Measurements from ENCODE around the gene UBL7.

Gene UBL7

DNA sequence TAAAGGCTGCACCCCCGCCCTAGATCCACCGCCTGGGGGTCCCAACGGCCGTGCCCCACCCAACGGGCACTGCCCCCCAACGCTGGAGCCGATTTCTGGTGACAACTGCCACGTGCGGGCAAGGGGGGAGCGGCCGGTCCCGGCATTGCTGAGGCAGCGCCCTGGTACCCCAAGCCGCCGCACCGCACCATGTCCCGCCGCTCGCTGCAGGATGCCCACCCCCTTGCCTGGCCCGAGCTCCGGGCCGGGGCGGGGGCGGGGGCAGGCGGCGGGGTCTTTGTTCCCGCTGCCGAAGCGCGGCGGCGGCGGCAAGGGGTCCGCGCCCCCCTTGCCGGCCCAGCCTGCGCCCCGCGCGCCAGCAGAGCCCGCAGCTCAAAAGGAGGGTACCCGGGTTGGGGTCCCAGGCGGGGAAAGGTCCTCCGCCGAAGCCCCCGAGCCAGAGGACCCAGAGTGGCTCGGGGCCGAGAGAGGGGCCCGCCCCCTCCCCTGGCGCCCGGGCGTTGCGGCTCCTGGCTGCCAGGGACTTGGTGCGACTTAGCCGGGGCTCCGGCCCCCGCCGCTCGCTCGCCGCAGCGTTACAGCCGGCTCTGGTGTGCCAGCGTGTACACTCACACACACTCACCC, 27.9 kb downstream of the UBL7 start:
- H3K4me2 ChIP-seq (ENCODE audit: low read length) = peak overlapping the region; percentile 95

GRCh38 chr15:74432271-74432967, 28.5 kb downstream of the UBL7 start:
- peaks cover 77% of the 10 kb centered on the region for H3K4me1 ChIP-seq (ENCODE audit: low read length)
- peak overlapping the region; percentile 95 for H3K4me2 ChIP-seq (ENCODE audit: low read length)
- peak overlapping the region; percentile 99 for H3K9ac ChIP-seq (ENCODE audit: low read length)
- H3K9me3 ChIP-seq (ENCODE audit: insufficient read depth, low read length) = no peaks in the 10 kb centered on the region
- H2AFZ ChIP-seq (ENCODE audit: low read depth, low read length) = no peak overlapping the region
- H3K4me3 ChIP-seq (ENCODE audit: low read length) = peak overlapping the region; percentile 95
- H4K20me1 ChIP-seq (ENCODE audit: insufficient read depth, low read length) = peaks cover 55% of the 10 kb centered on the region
- H3K27ac ChIP-seq (ENCODE audit: low read length) = peak overlapping the region; percentile 85
- peaks cover 89% of the 10 kb centered on the region for H3K79me2 ChIP-seq (ENCODE audit: low read length)
- TF ChIP-seq EZH2phosphoT487 (IDR thresholded peaks at IDR 0.05; ENCODE audit: low read depth) = no peak
- TF ChIP-seq, protein P1, sequence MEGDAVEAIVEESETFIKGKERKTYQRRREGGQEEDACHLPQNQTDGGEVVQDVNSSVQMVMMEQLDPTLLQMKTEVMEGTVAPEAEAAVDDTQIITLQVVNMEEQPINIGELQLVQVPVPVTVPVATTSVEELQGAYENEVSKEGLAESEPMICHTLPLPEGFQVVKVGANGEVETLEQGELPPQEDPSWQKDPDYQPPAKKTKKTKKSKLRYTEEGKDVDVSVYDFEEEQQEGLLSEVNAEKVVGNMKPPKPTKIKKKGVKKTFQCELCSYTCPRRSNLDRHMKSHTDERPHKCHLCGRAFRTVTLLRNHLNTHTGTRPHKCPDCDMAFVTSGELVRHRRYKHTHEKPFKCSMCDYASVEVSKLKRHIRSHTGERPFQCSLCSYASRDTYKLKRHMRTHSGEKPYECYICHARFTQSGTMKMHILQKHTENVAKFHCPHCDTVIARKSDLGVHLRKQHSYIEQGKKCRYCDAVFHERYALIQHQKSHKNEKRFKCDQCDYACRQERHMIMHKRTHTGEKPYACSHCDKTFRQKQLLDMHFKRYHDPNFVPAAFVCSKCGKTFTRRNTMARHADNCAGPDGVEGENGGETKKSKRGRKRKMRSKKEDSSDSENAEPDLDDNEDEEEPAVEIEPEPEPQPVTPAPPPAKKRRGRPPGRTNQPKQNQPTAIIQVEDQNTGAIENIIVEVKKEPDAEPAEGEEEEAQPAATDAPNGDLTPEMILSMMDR (IDR thresholded peaks at IDR 0.05; ENCODE audit: low read depth, low read length) = no peak
- H3K27me3 ChIP-seq (ENCODE audit: low read depth, low read length) = no peaks in the 10 kb centered on the region
- peaks cover 61% of the 10 kb centered on the region for H3K36me3 ChIP-seq (replicated peaks; ENCODE audit: low read depth, low read length)

More for the DNA sequence above, 27.9 kb downstream of the UBL7 start:
- H3K79me2 ChIP-seq (ENCODE audit: low read length) = peaks cover 83% of the 10 kb centered on the region
- H2AFZ ChIP-seq (ENCODE audit: low read depth, low read length) = no peak overlapping the region
- no peaks in the 10 kb centered on the region for H3K27me3 ChIP-seq (ENCODE audit: low read depth, low read length)
- H4K20me1 ChIP-seq (ENCODE audit: insufficient read depth, low read length) = peaks cover 48% of the 10 kb centered on the region
- no peaks in the 10 kb centered on the region for H3K9me3 ChIP-seq (ENCODE audit: insufficient read depth, low read length)
- TF ChIP-seq, protein P1 (IDR thresholded peaks at IDR 0.05; ENCODE audit: low read depth, low read length) = no peak
- no peak for TF ChIP-seq EZH2phosphoT487 (IDR thresholded peaks at IDR 0.05; ENCODE audit: low read depth)
- H3K4me3 ChIP-seq (ENCODE audit: low read length) = peak overlapping the region; percentile 95
- H3K27ac ChIP-seq (ENCODE audit: low read length) = peak overlapping the region; percentile 85
- H3K4me1 ChIP-seq (ENCODE audit: low read length) = peaks cover 73% of the 10 kb centered on the region
- H3K9ac ChIP-seq (ENCODE audit: low read length) = peak overlapping the region; percentile 99
- peaks cover 54% of the 10 kb centered on the region for H3K36me3 ChIP-seq (replicated peaks; ENCODE audit: low read depth, low read length)

- H3K4me1 ChIP-seq (ENCODE audit: low read length) = peaks cover 76% of the 10 kb centered on the region
- peak overlapping the region; percentile 85 for H3K27ac ChIP-seq (ENCODE audit: low read length)
- no peaks in the 10 kb centered on the region for H3K9me3 ChIP-seq (ENCODE audit: insufficient read depth, low read length)
- no peak overlapping the region for H2AFZ ChIP-seq (ENCODE audit: low read depth, low read length)
- H3K79me2 ChIP-seq (ENCODE audit: low read length) = peaks cover 97% of the 10 kb centered on the region
- H3K9ac ChIP-seq (ENCODE audit: low read length) = peak overlapping the region; percentile 99
- no peak for TF ChIP-seq EZH2phosphoT487 (IDR thresholded peaks at IDR 0.05; ENCODE audit: low read depth)
- TF ChIP-seq, protein P1 (IDR thresholded peaks at IDR 0.05; ENCODE audit: low read depth, low read length) = no peak
- peak overlapping the region; percentile 95 for H3K4me2 ChIP-seq (ENCODE audit: low read length)
- no peaks in the 10 kb centered on the region for H3K27me3 ChIP-seq (ENCODE audit: low read depth, low read length)
- peak overlapping the region; percentile 95 for H3K4me3 ChIP-seq (ENCODE audit: low read length)
- peaks cover 63% of the 10 kb centered on the region for H4K20me1 ChIP-seq (ENCODE audit: insufficient read depth, low read length)
- H3K36me3 ChIP-seq (replicated peaks; ENCODE audit: low read depth, low read length) = peaks cover 68% of the 10 kb centered on the region
Measured at GRCh38 chr15:74431645-74432044, 29.3 kb downstream of the UBL7 start.

GRCh38 chr15:74431116-74431515, 29.8 kb downstream of the UBL7 start:
- Histone ChIP-seq H3K27me3 (ENCODE audit: low read depth, low read length) (no peaks in the 10 kb centered on the region), H2AFZ (ENCODE audit: low read depth, low read length) (no peak overlapping the region), H3K4me1 (ENCODE audit: low read length) (peaks cover 76% of the 10 kb centered on the region), H3K36me3 (replicated peaks; ENCODE audit: low read depth, low read length) (peaks cover 73% of the 10 kb centered on the region), H4K20me1 (ENCODE audit: insufficient read depth, low read length) (peaks cover 68% of the 10 kb centered on the region), H3K9ac (ENCODE audit: low read length) (peak overlapping the region; percentile 99), H3K4me2 (ENCODE audit: low read length) (peak overlapping the region; percentile 95), H3K79me2 (ENCODE audit: low read length) (peaks cover 98% of the 10 kb centered on the region), H3K4me3 (ENCODE audit: low read length) (peak overlapping the region; percentile 95), H3K27ac (ENCODE audit: low read length) (peak overlapping the region; percentile 85), H3K9me3 (ENCODE audit: insufficient read depth, low read length) (no peaks in the 10 kb centered on the region)
- TF ChIP-seq, protein P1 (IDR thresholded peaks at IDR 0.05; ENCODE audit: low read depth, low read length) = no peak
- TF ChIP-seq EZH2phosphoT487 (IDR thresholded peaks at IDR 0.05; ENCODE audit: low read depth) = no peak
